Measurements from ENCODE around the gene TIPIN.

TIPIN gene

DNA sequence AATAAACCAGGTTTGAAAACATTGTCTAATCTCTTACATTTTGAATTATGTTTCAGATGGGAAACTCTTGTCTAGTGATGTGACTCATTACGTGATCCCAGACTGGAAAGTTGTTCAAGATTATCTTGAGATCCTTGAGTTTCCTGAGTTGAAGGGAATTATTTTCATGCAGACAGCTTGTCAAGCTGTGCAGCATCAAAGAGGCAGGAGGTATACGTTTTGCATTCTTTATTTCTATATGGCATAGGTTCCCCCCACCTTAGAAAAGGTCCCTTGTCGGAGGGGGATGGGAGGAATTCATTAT is 61.6 kb downstream of the TIPIN start:
- no peak for DNase-seq

DNA sequence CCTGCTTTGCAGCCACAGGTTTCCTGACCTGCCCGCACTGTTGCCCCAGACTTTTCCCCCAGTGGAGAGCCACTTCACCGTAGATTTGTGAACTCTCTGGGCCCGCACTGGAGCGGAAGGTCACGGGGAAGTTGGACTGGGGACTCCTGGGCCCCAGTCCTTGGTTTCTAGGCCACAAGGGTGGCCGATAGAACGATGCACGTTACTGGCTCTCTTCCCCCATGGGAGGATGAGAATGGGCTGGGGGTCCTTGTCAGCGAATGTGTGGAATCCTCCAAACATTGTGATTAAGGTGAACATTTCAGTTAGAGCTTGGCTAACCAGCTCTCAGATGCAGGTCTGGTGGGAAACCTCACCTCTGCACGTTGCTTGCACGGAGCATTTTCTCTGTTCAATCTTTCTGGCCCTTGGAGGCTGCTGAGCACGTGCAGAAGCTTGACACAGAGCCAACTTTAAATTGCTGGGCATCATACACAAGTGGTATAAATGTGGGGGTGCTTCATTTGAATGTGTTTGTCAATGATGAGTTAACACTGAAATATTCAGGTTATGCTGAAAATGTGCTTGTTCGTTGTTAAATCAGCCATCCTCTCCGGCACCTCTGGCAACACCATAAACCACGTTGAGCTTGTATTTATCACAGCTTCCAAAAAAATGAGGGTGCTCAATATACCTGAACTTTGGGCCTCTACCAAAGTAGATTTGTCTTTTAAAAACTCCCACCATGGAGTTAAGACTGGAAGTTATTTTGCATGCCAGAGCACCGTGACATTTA is 62.1 kb downstream of the TIPIN start:
- DNase-seq = no peak

DNA sequence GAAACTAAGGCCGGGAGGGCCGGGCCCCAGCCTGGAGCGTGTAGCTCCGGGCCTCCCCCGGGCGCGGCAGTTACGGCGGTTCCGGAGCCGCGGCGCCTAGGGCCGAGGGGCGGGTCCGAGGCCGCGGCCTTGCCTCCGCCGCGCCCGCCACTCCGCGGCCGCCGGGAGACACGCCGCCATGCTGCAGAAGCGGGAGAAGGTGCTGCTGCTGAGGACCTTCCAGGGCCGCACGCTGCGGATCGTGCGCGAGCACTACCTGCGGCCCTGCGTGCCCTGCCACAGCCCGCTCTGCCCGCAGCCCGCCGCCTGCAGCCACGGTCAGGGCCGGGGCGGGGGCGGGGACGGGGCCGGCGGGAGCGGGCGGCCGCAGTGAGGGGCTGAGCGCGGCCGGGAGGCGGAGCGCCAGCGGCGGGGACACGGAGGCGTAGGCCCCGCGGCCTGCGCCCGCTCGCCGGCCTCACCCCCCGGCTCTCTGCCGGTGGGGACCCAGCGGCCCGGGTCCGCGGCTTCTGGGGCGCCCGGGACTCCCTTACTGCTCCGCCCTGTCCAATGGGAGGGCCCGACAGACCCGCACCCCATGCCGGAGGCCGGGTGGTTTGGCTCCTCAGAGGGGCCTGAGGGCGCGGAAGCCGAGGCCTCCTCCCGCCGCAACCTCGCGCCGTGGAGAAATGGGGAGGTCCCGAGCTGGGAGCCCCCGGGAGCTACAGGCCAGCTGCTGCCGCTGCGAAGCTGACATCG is 62.9 kb downstream of the TIPIN start, which contains the start of gene DIS3L:
Gene DIS3L (plus strand): TSS at position 150 of the 738 bp plus-strand sequence. CDS start 29 bp downstream, at position 179.
- DNase-seq = no peak

DNA sequence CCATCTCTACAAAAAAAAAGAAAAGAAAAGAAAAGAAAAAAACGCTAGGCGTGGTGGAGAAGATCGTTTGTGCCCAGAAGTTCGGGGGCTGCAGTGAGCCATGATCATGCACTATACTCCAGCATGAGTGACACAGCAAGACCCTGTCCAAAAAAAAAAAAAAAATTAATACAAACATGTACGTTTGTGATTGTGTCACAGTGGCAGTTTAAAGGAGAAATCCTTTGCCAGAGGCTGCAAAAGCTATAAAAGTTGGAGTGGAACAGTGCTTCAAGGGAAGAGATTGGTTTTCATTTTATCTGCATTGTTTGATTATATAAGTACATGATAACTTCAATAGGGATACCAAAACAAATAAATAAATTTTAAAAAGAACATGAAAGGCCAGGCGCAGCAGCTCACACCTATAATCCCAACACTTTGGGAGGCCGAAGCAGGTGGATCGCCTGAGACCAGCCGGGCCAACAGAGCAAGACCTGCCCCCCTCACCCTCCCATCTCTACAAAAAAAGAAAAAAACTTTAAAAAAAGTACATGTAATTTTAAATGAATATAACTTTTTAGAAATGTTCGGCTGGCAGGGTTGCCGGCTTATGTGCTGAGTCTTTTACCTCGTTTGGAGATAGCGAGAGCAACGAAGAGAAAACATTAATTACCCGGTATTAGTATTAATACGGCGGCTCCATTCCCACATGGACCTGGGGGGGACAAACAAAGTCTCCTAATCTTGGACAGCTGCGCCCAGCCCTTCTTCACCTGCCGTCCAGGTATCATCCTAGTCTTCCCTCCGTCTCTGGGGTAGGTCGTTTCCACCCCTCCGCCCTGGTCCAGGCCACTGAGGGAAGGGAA is 63.7 kb downstream of the TIPIN start:
- no peak for DNase-seq

DNA sequence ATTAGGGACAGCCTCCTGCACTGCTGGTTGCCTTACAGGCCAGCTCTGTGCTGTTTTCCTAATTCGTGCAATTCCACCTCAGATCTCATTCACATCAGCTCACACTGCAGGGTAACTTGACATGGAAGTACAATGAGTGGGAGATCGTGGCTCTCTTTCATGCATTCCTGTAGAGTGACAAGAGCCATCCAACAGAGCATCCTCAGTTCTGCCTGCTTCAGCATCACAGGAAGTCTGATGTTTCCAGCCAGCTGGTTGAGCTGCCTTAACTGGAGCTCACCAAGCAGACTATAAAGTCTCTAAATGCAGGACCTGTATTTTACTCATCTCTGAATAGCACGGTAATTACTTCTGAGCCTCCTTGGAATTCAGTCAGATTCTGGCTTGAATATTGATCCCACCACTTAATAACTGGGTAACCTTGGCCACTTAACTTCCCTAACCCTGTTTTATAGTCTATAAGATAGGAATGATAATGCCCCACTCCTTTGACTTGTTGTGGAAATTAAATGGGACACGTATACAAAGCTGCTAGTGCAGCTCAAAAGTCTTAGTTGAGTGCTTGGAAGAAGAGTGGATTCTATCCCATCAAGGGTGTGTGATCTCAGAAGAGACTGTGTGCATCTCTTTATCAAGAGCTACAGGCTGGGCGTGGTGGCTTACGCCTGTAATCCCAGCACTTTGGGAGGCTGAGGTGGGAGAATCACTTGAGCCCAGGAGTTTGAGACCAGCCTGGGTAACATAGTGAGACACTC is 64.5 kb downstream of the TIPIN start:
- no peak for DNase-seq

DNA sequence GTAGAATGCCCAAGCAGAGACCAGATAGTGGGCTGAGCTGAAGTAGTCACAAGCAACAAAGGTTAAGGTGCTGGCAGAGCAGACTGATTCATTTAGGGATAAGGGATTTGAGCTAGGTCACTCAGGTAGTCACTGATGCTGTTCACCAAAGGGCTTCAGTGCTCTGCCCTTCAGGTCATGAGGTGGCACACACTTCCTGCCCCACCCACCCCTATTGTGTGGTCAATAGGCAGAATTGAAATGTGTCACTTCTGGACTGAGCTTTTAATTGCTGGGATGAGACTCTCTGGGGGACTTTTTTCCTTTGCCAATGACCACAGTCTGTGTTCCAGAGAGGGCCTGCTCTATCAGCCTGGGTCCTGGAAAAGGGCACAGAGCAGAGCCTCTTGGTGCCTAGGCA is 66.0 kb downstream of the TIPIN start:
- DNase-seq = no peak

DNA sequence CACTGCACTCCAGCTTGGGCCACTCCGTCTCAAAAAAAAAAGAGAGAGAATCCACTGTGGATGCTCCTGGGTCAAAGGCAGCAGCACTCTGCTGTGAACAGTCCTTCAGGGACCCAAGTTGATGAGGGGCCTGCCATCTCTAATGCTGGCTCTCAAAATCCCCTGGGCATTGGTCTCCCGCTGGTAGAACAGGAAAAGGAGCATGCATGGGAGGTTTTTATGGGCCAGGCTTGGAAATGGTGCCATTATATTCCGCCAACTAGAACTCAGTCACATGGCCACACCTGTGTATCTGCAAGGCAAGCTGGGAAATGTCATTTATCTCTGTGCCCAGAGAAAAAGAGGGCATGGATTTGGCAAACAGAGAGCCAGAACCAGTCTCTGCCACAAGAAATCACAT is 66.5 kb downstream of the TIPIN start:
- DNase-seq = no peak

DNA sequence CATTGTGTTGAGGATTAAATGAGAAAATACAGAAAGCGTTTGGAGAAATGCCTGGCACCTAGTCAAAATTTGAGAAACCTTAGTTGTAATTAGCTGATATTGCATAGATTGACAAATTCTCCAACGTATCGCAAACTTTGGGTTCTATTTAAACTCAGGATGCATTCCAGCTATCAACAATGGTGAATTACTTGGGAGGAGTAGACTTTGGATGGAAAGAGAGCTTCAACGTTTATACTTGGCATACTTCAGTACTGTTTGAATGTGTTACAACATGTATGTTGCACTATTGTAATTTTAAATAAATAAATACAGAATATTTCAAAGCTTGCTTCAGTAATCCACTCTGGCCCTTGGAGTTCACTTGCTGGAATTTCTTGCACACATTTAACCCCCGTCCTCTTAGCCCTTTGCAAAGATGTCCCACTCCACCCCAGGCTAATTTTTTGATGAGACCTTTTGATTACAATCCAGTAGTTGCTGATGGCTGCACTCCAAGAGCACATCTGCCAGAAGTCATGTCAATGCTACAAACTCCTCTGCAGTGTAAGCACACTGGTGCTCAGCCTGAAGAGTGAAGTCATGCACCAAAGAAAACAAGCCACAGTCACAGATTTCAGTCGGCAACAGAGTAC is 67.8 kb downstream of the TIPIN start:
- DNase-seq = no peak

DNA sequence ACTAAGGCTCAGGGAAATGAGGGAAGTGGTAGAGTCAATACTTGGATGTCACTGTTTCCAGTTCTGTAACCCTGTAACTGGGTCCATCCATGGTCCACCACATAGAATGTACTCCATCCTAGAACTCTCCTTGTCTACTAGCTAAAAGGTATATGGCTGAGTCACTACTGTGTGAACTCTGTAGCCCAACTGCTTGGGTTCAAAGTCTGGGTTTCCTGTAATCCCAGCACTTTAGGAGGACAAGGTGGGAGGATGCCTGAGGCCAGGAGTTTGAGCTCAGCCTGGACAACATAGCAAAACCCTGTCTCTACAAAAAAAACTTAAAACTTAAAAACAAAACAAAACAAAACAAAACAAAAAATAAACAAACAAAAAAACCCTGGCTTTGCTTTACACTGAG is 68.4 kb downstream of the TIPIN start:
- no peak for DNase-seq

DNA sequence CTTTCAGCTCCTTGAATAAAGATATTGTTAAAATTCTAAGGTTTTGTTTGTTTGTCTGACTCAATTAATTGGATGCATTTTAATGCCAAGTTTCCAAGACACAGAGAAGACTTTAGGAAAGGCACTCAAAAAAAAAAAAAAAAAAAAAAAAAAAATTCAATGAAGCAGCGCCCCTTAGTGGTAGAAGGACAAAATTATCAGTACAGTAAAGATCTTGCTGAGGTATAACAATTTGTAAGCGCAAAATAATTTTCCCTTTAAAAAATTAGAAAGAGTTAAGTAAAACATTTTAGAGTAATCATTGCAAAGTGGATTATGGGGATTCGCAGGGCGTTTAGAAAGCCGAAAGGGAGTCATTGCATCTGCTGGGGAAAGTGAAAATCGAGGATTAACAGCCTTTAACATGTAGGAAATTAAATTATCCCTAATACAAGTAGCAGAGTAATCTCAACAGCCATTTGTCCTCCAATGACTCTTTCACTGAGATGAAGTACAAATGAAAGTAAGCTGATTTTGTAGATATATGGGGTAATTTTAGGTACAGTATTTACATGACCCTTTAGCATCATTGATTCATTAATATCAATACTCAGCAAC is 68.9 kb downstream of the TIPIN start:
- no peak for DNase-seq
